22Rv1 (cell line): Measurements from ENCODE around the gene NUDT8.

Experiments
- CTCF ChIP-seq: fragments of 450-650 bp; IDR thresholded peaks from 2 replicates; pipeline ENCODE4 v1.5.1; 2017; ENCODE audit warnings: mild to moderate bottlenecking
- ZFX ChIP-seq: fragments of 450-650 bp; IDR thresholded peaks from 2 replicates; pipeline ENCODE4 v1.6.1; 2017; ENCODE audit warnings: antibody characterized with exemption, borderline replicate concordance

- no peak for TF ChIP-seq CTCF
- no peak for TF ChIP-seq ZFX
These were observed 20.4 kb downstream of the NUDT8 start for GRCh38 chr11:67609316-67609715.
